GM23338 (cell line): ENCODE measurements around the gene GNL3. TPM values are rescaled to one million over a fixed set of nuclear protein-coding genes. Genes with fewer than 3 reads are reported as not detected.

Source experiments
- ATAC-seq: fragments of 200-7000 bp; cut with Tn5 transposase; 3 replicates; pipeline ENCODE4 v1.9.1; 2020
- DNase-seq: peaks from one replicate; pipeline ENCODE4 v3.0.0-alpha.2; 2015; ENCODE audit warnings: low spot score
- H2AFZ ChIP-seq: fragments of 200-600 bp; sonication (generic); 2 replicates; pipeline ENCODE4 v1.8.0; 2016; ENCODE audit warnings: antibody characterized with exemption, mild to moderate bottlenecking, moderate library complexity
- H3F3A ChIP-seq: fragments of 200-600 bp; sonication (generic); replicated peaks from 2 replicates; pipeline ENCODE4 v1.8.0; 2017; ENCODE audit warnings: antibody characterized with exemption, mixed run types, low read depth
- H3K27ac ChIP-seq: fragments of 200-600 bp; sonication (generic); 2 replicates; pipeline ENCODE4 v1.6.1; 2016; ENCODE audit warnings: low read depth
- H3K27me3 ChIP-seq: fragments of 200-600 bp; sonication (generic); 2 replicates; pipeline ENCODE4 v1.8.0; 2016; ENCODE audit warnings: mild to moderate bottlenecking, mixed run types, moderate library complexity; ENCODE audit not compliant: insufficient read depth
- H3K36me3 ChIP-seq: fragments of 200-600 bp; sonication (generic); 2 replicates; pipeline ENCODE4 v1.8.0; 2016; ENCODE audit warnings: mild to moderate bottlenecking; ENCODE audit not compliant: insufficient read depth
- H3K4me1 ChIP-seq: fragments of 200-600 bp; sonication (generic); 2 replicates; pipeline ENCODE4 v1.8.0; 2016; ENCODE audit warnings: mild to moderate bottlenecking, moderate library complexity; ENCODE audit not compliant: insufficient read depth
- H3K4me2 ChIP-seq: fragments of 200-600 bp; sonication (generic); 2 replicates; pipeline ENCODE4 v1.7.1; 2017; ENCODE audit warnings: mixed run types
- H3K4me3 ChIP-seq: fragments of 200-600 bp; sonication (generic); 2 replicates; pipeline ENCODE4 v1.6.1; 2016; ENCODE audit warnings: mixed run types
- H3K79me2 ChIP-seq: fragments of 200-600 bp; sonication (generic); replicated peaks from 2 replicates; pipeline ENCODE4 v1.8.0; 2017; ENCODE audit warnings: mild to moderate bottlenecking; ENCODE audit not compliant: insufficient read depth
- H3K9me2 ChIP-seq: fragments of 200-600 bp; sonication (generic); 2 replicates; pipeline ENCODE4 v1.8.0; 2017; ENCODE audit not compliant: insufficient read depth
- H4K20me1 ChIP-seq: fragments of 200-600 bp; sonication (generic); replicated peaks from 2 replicates; pipeline ENCODE4 v1.8.0; 2017; ENCODE audit warnings: mild to moderate bottlenecking; ENCODE audit not compliant: insufficient read depth
- H3K27ac Mint-ChIP-seq: 2 replicates; pipeline ENCODE4 v1.8.0; 2020; ENCODE audit warnings: inconsistent platforms, mild to moderate bottlenecking, moderate library complexity, mixed read lengths
- H3K27me3 Mint-ChIP-seq: 3 replicates; pipeline ENCODE4 v1.8.0; 2022; ENCODE audit warnings: low read depth, mild to moderate bottlenecking, moderate library complexity, mixed read lengths, inconsistent platforms; ENCODE audit not compliant: insufficient read depth, poor library complexity
- H3K36me3 Mint-ChIP-seq: 3 replicates; pipeline ENCODE4 v1.8.0; 2021; ENCODE audit warnings: low read depth, mild to moderate bottlenecking, inconsistent platforms, moderate library complexity, mixed read lengths
- H3K4me1 Mint-ChIP-seq: 3 replicates; pipeline ENCODE4 v1.8.0; 2020; ENCODE audit warnings: mild to moderate bottlenecking, inconsistent platforms, mixed read lengths
- H3K4me3 Mint-ChIP-seq: 3 replicates; pipeline ENCODE4 v1.8.0; 2021; ENCODE audit warnings: moderate library complexity, mild to moderate bottlenecking, inconsistent platforms, mixed read lengths
- H3K9me3 Mint-ChIP-seq: 3 replicates; pipeline ENCODE4 v1.8.0; 2020; ENCODE audit warnings: moderate library complexity, mild to moderate bottlenecking, inconsistent platforms, mixed read lengths
- CREB1 ChIP-seq: fragments of 250-450 bp; sonication (Bioruptor Pico); IDR thresholded peaks from 2 replicates; pipeline ENCODE4 v1.5.0; 2020; ENCODE audit warnings: low read depth, mild to moderate bottlenecking, moderate library complexity
- ETS1 ChIP-seq: IDR thresholded peaks from 2 replicates; pipeline ENCODE4 v1.6.1; 2016; ENCODE audit warnings: antibody characterized with exemption
- EZH2 ChIP-seq: fragments of 200-600 bp; sonication (generic); IDR thresholded peaks from one replicate; pipeline ENCODE4 v1.8.0; 2017; ENCODE audit warnings: antibody characterized with exemption, mild to moderate bottlenecking, low read depth; ENCODE audit not compliant: unreplicated experiment
- NANOG ChIP-seq: IDR thresholded peaks from 2 replicates; pipeline ENCODE4 v1.6.1; 2016; ENCODE audit warnings: antibody characterized with exemption, borderline replicate concordance
- REST ChIP-seq: IDR thresholded peaks from one replicate; pipeline ENCODE4 v1.6.1; 2018; ENCODE audit warnings: antibody characterized with exemption; ENCODE audit not compliant: unreplicated experiment
- ZNF114 ChIP-seq: fragments of 250-450 bp; sonication (Bioruptor Pico); IDR thresholded peaks from 2 replicates; pipeline ENCODE4 v1.5.0; 2020; ENCODE audit warnings: mild to moderate bottlenecking, moderate library complexity
- polyA plus RNA-seq: library from polyadenylated mRNA; unstranded; fragments of >200 nt; fragmentation: Nextera tagmentation; extraction: Ambion mirVana; gene quantifications from 2 replicates; pipeline ENCODE4 v1.2.1, GENCODE V29; 2016
- total RNA-seq: library from RNA; depleted of rRNA; stranded (reverse); fragments of >200 nt; shearing (Covaris generic); gene quantifications from 2 replicates; pipeline ENCODE4 v1.2.3, GENCODE V29; 2014
- TF ChIP-seq, protein P1 (sequence below): fragments of 250-450 bp; sonication (Bioruptor Pico); IDR thresholded peaks from 2 replicates; pipeline ENCODE4 v1.5.0; 2020; ENCODE audit warnings: mild to moderate bottlenecking, moderate library complexity

The GNL3 gene
- total and polyA plus RNA-seq, 2 experiments from 2014 or later = 169 to 205 TPM

GRCh38 chr3:52679199-52679538 is 6.7 kb upstream of the GNL3 start (continued):
- TF ChIP-seq, protein P1, sequence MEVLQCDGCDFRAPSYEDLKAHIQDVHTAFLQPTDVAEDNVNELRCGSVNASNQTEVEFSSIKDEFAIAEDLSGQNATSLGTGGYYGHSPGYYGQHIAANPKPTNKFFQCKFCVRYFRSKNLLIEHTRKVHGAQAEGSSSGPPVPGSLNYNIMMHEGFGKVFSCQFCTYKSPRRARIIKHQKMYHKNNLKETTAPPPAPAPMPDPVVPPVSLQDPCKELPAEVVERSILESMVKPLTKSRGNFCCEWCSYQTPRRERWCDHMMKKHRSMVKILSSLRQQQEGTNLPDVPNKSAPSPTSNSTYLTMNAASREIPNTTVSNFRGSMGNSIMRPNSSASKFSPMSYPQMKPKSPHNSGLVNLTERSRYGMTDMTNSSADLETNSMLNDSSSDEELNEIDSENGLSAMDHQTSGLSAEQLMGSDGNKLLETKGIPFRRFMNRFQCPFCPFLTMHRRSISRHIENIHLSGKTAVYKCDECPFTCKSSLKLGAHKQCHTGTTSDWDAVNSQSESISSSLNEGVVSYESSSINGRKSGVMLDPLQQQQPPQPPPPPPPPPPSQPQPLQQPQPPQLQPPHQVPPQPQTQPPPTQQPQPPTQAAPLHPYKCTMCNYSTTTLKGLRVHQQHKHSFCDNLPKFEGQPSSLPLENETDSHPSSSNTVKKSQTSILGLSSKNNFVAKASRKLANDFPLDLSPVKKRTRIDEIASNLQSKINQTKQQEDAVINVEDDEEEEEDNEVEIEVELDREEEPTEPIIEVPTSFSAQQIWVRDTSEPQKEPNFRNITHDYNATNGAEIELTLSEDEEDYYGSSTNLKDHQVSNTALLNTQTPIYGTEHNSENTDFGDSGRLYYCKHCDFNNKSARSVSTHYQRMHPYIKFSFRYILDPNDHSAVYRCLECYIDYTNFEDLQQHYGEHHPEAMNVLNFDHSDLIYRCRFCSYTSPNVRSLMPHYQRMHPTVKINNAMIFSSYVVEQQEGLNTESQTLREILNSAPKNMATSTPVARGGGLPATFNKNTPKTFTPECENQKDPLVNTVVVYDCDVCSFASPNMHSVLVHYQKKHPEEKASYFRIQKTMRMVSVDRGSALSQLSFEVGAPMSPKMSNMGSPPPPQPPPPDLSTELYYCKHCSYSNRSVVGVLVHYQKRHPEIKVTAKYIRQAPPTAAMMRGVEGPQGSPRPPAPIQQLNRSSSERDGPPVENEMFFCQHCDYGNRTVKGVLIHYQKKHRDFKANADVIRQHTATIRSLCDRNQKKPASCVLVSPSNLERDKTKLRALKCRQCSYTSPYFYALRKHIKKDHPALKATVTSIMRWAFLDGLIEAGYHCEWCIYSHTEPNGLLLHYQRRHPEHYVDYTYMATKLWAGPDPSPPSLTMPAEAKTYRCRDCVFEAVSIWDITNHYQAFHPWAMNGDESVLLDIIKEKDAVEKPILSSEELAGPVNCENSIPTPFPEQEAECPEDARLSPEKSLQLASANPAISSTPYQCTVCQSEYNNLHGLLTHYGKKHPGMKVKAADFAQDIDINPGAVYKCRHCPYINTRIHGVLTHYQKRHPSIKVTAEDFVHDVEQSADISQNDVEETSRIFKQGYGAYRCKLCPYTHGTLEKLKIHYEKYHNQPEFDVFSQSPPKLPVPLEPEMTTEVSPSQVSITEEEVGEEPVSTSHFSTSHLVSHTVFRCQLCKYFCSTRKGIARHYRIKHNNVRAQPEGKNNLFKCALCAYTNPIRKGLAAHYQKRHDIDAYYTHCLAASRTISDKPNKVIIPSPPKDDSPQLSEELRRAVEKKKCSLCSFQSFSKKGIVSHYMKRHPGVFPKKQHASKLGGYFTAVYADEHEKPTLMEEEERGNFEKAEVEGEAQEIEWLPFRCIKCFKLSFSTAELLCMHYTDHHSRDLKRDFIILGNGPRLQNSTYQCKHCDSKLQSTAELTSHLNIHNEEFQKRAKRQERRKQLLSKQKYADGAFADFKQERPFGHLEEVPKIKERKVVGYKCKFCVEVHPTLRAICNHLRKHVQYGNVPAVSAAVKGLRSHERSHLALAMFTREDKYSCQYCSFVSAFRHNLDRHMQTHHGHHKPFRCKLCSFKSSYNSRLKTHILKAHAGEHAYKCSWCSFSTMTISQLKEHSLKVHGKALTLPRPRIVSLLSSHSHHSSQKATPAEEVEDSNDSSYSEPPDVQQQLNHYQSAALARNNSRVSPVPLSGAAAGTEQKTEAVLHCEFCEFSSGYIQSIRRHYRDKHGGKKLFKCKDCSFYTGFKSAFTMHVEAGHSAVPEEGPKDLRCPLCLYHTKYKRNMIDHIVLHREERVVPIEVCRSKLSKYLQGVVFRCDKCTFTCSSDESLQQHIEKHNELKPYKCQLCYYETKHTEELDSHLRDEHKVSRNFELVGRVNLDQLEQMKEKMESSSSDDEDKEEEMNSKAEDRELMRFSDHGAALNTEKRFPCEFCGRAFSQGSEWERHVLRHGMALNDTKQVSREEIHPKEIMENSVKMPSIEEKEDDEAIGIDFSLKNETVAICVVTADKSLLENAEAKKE = no peak
- TF ChIP-seq NANOG (no peak), CREB1 (CRISPR knock-in tag) (no peak), EZH2 (no peak)

DNA sequence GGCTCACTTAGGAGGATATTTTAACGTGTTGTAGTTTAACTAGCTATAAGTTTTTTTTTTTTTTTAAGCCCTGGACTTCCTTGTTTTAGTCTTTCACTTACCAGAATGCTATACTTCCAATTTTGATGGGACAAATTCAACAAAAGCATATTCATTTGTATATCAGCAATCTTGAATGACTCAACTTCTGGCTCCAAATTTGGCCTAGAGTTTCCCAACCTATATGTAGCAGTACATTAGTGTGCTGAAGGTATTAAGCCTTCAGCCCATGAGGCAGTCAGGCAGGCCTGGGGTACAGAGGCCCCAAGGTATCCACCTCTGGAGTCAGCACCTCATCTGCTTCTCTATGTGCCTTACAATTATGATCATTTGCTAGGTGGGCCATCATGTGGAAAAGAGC is 6.0 kb upstream of the GNL3 start:
- peaks cover 6% of the 10 kb centered on the region; the same call in 1 of the 2 replicates for H3K4me1 ChIP-seq
- H3K27ac ChIP-seq = no peak overlapping the region
- H3K27ac Mint-ChIP-seq = no peak overlapping the region
- no peaks in the 10 kb centered on the region for H3K9me3 Mint-ChIP-seq
- no peaks in the 10 kb centered on the region for H3K27me3 ChIP-seq
- H2AFZ ChIP-seq = no peak overlapping the region
- H3K4me3 ChIP-seq = no peak overlapping the region
- DNase-seq (no peak), ATAC-seq (no peak)
- no peak overlapping the region for H3K4me3 Mint-ChIP-seq
- peaks cover 50% of the 10 kb centered on the region for H3K79me2 ChIP-seq
- no peaks in the 10 kb centered on the region for H3K9me2 ChIP-seq
- peaks cover 37% of the 10 kb centered on the region for H3K36me3 Mint-ChIP-seq
- H3K4me1 Mint-ChIP-seq = peaks cover 21% of the 10 kb centered on the region
- TF ChIP-seq REST (no peak), EZH2 (no peak), ZNF114 (CRISPR knock-in tag) (no peak), ETS1 (no peak)
- H3K27me3 Mint-ChIP-seq = peaks cover 2% of the 10 kb centered on the region
- H3K36me3 ChIP-seq = peaks cover 24% of the 10 kb centered on the region
- no peaks in the 10 kb centered on the region; the same call in none of the 2 replicates for H4K20me1 ChIP-seq
- 0 out of 2 replicates have a peak, but pooled peaks cover 2% of the 10 kb centered on the region for H3F3A ChIP-seq
- no peak overlapping the region for H3K4me2 ChIP-seq
